Smooth muscle cell (in vitro differentiated cells): ENCODE data around the gene ATP23. TPM values are rescaled to one million over a fixed set of nuclear protein-coding genes. Genes with fewer than 3 reads are reported as not detected.

ENCODE experiments used
- DNase-seq: peaks from one replicate; lab custom pipeline; 2025; ENCODE audit not compliant: unreplicated experiment; lab: John Stamatoyannopoulos, UW
- H2AFZ ChIP-seq: fragments of 200-600 bp; sonication (generic); 2 replicates; pipeline ENCODE4 v1.6.0; 2016; ENCODE audit warnings: antibody characterized with exemption, low read depth, mild to moderate bottlenecking
- H3F3A ChIP-seq: fragments of 200-600 bp; sonication (generic); 2 replicates; pipeline ENCODE4 v1.6.0; 2017; ENCODE audit warnings: antibody characterized with exemption, low read depth
- H3K27ac ChIP-seq: fragments of 200-600 bp; sonication (generic); 2 replicates; pipeline ENCODE4 v1.5.1; 2016; ENCODE audit warnings: low read depth, mild to moderate bottlenecking
- H3K27me3 ChIP-seq: fragments of 200-600 bp; sonication (generic); 2 replicates; pipeline ENCODE4 v1.6.1; 2016; ENCODE audit warnings: low read depth, mild to moderate bottlenecking
- H3K36me3 ChIP-seq: fragments of 200-600 bp; sonication (generic); 2 replicates; pipeline ENCODE4 v1.5.1; 2016; ENCODE audit warnings: low read depth
- H3K4me1 ChIP-seq: fragments of 200-600 bp; sonication (generic); 2 replicates; pipeline ENCODE4 v1.5.1; 2016; ENCODE audit warnings: low read depth
- H3K4me2 ChIP-seq: fragments of 200-600 bp; sonication (generic); 2 replicates; pipeline ENCODE4 v1.6.0; 2016; ENCODE audit warnings: mild to moderate bottlenecking
- H3K4me3 ChIP-seq: fragments of 200-600 bp; sonication (generic); 2 replicates; pipeline ENCODE4 v1.5.1; 2016; ENCODE audit warnings: mild to moderate bottlenecking
- H3K79me2 ChIP-seq: fragments of 200-600 bp; sonication (generic); 2 replicates; pipeline ENCODE4 v1.6.0; 2016; ENCODE audit warnings: low read depth, mild to moderate bottlenecking
- H3K9ac ChIP-seq: fragments of 200-600 bp; sonication (generic); 2 replicates; pipeline ENCODE4 v1.6.0; 2016; ENCODE audit warnings: low read depth
- H3K9me3 ChIP-seq: fragments of 200-600 bp; sonication (generic); replicated peaks from 2 replicates; pipeline ENCODE4 v1.5.1; 2016; ENCODE audit warnings: low read depth
- H4K20me1 ChIP-seq: fragments of 200-600 bp; sonication (generic); 2 replicates; pipeline ENCODE4 v1.6.0; 2016; ENCODE audit warnings: low read depth
- CTCF ChIP-seq: fragments of 200-600 bp; sonication (generic); IDR thresholded peaks from 2 replicates; pipeline ENCODE4 v1.5.1; 2017; ENCODE audit warnings: borderline replicate concordance, mild to moderate bottlenecking, antibody characterized with exemption; ENCODE audit not compliant: insufficient read depth, poor library complexity, severe bottlenecking
- WGBS: methylation state at CpG from one replicate; pipeline ENCODE4 v1.1.7; 2016; ENCODE audit warnings: low lambda C conversion rate; 5-methylcytosine and 5-hydroxymethylcytosine counted together
- polyA plus RNA-seq: library from polyadenylated mRNA; unstranded; fragments of >200 nt; fragmentation: Nextera tagmentation; extraction: Ambion mirVana; gene quantifications from 2 replicates; pipeline ENCODE4 v1.2.1, GENCODE V29; 2016
- total RNA-seq: library from RNA; depleted of rRNA; stranded (reverse); fragments of >200 nt; gene quantifications from 2 replicates; pipeline ENCODE4 v1.2.3, GENCODE V29; 2014

ATP23 gene
- total and polyA plus RNA-seq, 2 experiments from 2014 or later: 2.7 to 10.4 TPM

GRCh38 chr12:57894399-57895292, 46.7 kb upstream of the ATP23 start:
- H3K9ac ChIP-seq: peak overlapping the region; percentile 73
- peak overlapping the region; percentile 73 for H3K4me2 ChIP-seq
- H3K79me2 ChIP-seq: no peaks in the 10 kb centered on the region
- 86% methylated on average over 6 of the region's 6 CpGs for WGBS
- H2AFZ ChIP-seq: peak overlapping the region; percentile 90
- no peak for TF ChIP-seq CTCF
- no peak for DNase-seq
- no peaks in the 10 kb centered on the region for H4K20me1 ChIP-seq
- H3K27ac ChIP-seq: peak overlapping the region; percentile 95
- peak overlapping the region; percentile 28 for H3K4me3 ChIP-seq
- H3F3A ChIP-seq: peaks cover 13% of the 10 kb centered on the region
- no peaks in the 10 kb centered on the region for H3K9me3 ChIP-seq
- H3K36me3 ChIP-seq: no peaks in the 10 kb centered on the region
- peaks cover 41% of the 10 kb centered on the region for H3K4me1 ChIP-seq
- no peaks in the 10 kb centered on the region for H3K27me3 ChIP-seq

GRCh38 chr12:57895389-57896114, 45.8 kb upstream of the ATP23 start:
- 68% methylated on average over 5 of the region's 5 CpGs for WGBS
- peak overlapping the region; percentile 90 for H2AFZ ChIP-seq
- TF ChIP-seq CTCF: no peak
- peak overlapping the region; percentile 57 for H3K4me3 ChIP-seq
- H3K9ac ChIP-seq: peak overlapping the region; percentile 81
- no peaks in the 10 kb centered on the region for H4K20me1 ChIP-seq
- H3K36me3 ChIP-seq: no peaks in the 10 kb centered on the region
- peaks cover 41% of the 10 kb centered on the region for H3K4me1 ChIP-seq
- H3K9me3 ChIP-seq: no peaks in the 10 kb centered on the region
- H3K27ac ChIP-seq: peak overlapping the region; percentile 95
- peak overlapping the region; percentile 89 for H3K4me2 ChIP-seq
- no peak for DNase-seq
- H3K79me2 ChIP-seq: no peaks in the 10 kb centered on the region
- H3F3A ChIP-seq: peaks cover 13% of the 10 kb centered on the region
- H3K27me3 ChIP-seq: no peaks in the 10 kb centered on the region

- Histone ChIP-seq H3K4me2 (peak overlapping the region; percentile 89), H4K20me1 (no peaks in the 10 kb centered on the region), H3F3A (peaks cover 13% of the 10 kb centered on the region), H3K4me3 (peak overlapping the region; percentile 57), H2AFZ (peak overlapping the region; percentile 90), H3K9ac (peak overlapping the region; percentile 81), H3K27me3 (no peaks in the 10 kb centered on the region), H3K9me3 (no peaks in the 10 kb centered on the region), H3K4me1 (peaks cover 41% of the 10 kb centered on the region), H3K36me3 (no peaks in the 10 kb centered on the region), H3K27ac (peak overlapping the region; percentile 95), H3K79me2 (no peaks in the 10 kb centered on the region)
- 33% methylated on average over 6 of the region's 6 CpGs for WGBS
- TF ChIP-seq CTCF: no peak
- no peak for DNase-seq
Observed at GRCh38 chr12:57896115-57896433, 45.3 kb upstream of the ATP23 start.
